ENCODE measurements around the gene NOC4L. TPM values are rescaled to one million over a fixed set of nuclear protein-coding genes. Genes with fewer than 3 reads are reported as not detected.

NOC4L gene
- total RNA-seq, 1 experiment from 2014 or later = 41.4 TPM

GRCh38 chr12:132146772-132147422 is 2.6 kb downstream of the NOC4L start:
- Mint-ChIP-seq H3K4me1 (peaks cover 10% of the 10 kb centered on the region), H3K27ac (no peak overlapping the region), H3K9me3 (no peaks in the 10 kb centered on the region), H3K27me3 (ENCODE audit: low read depth) (no peaks in the 10 kb centered on the region), H3K36me3 (peaks cover 7% of the 10 kb centered on the region), H3K4me3 (no peak overlapping the region)
- ChIA-PET CTCF (no interaction called here), POLR2A (no interaction called here)
- DNase-seq (ENCODE audit: low spot score) = no peak
- no peak for ATAC-seq
- TF ChIP-seq KAT7 (CRISPR knock-in tag; IDR thresholded peaks at IDR 0.05; ENCODE audit: borderline replicate concordance) = no peak
- TF ChIP-seq, protein P1, sequence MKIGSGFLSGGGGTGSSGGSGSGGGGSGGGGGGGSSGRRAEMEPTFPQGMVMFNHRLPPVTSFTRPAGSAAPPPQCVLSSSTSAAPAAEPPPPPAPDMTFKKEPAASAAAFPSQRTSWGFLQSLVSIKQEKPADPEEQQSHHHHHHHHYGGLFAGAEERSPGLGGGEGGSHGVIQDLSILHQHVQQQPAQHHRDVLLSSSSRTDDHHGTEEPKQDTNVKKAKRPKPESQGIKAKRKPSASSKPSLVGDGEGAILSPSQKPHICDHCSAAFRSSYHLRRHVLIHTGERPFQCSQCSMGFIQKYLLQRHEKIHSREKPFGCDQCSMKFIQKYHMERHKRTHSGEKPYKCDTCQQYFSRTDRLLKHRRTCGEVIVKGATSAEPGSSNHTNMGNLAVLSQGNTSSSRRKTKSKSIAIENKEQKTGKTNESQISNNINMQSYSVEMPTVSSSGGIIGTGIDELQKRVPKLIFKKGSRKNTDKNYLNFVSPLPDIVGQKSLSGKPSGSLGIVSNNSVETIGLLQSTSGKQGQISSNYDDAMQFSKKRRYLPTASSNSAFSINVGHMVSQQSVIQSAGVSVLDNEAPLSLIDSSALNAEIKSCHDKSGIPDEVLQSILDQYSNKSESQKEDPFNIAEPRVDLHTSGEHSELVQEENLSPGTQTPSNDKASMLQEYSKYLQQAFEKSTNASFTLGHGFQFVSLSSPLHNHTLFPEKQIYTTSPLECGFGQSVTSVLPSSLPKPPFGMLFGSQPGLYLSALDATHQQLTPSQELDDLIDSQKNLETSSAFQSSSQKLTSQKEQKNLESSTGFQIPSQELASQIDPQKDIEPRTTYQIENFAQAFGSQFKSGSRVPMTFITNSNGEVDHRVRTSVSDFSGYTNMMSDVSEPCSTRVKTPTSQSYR (CRISPR knock-in tag; IDR thresholded peaks at IDR 0.05) = no peak
- TF ChIP-seq TEAD4 (CRISPR knock-in tag; IDR thresholded peaks at IDR 0.05) = no peak
- TF ChIP-seq FOXK1 (CRISPR knock-in tag; IDR thresholded peaks at IDR 0.05) = no peak
- TF ChIP-seq NFE2L1 (CRISPR knock-in tag; IDR thresholded peaks at IDR 0.05) = no peak
- no peak for TF ChIP-seq HMGXB4 (CRISPR knock-in tag; IDR thresholded peaks at IDR 0.05)
- TF ChIP-seq, protein P2, sequence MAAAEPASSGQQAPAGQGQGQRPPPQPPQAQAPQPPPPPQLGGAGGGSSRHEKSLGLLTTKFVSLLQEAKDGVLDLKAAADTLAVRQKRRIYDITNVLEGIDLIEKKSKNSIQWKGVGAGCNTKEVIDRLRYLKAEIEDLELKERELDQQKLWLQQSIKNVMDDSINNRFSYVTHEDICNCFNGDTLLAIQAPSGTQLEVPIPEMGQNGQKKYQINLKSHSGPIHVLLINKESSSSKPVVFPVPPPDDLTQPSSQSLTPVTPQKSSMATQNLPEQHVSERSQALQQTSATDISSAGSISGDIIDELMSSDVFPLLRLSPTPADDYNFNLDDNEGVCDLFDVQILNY (CRISPR knock-in tag; IDR thresholded peaks at IDR 0.05) = no peak
- no peak for TF ChIP-seq MXD4 (CRISPR knock-in tag; IDR thresholded peaks at IDR 0.05; ENCODE audit: borderline replicate concordance)
- no peak for TF ChIP-seq ZBTB21 (CRISPR knock-in tag; IDR thresholded peaks at IDR 0.05; ENCODE audit: borderline replicate concordance)
- TF ChIP-seq NR3C1 (CRISPR knock-in tag; conservative IDR thresholded peaks at IDR 0.05; ENCODE audit: low read depth) = no peak
- no peak for TF ChIP-seq NR2C2 (CRISPR knock-in tag; IDR thresholded peaks at IDR 0.05)
- no peak for TF ChIP-seq ATF3 (CRISPR knock-in tag; conservative IDR thresholded peaks at IDR 0.05)
- TF ChIP-seq, protein P3, sequence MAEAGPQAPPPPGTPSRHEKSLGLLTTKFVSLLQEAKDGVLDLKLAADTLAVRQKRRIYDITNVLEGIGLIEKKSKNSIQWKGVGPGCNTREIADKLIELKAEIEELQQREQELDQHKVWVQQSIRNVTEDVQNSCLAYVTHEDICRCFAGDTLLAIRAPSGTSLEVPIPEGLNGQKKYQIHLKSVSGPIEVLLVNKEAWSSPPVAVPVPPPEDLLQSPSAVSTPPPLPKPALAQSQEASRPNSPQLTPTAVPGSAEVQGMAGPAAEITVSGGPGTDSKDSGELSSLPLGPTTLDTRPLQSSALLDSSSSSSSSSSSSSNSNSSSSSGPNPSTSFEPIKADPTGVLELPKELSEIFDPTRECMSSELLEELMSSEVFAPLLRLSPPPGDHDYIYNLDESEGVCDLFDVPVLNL (CRISPR knock-in tag; IDR thresholded peaks at IDR 0.05; ENCODE audit: borderline replicate concordance, low read depth) = no peak
- TF ChIP-seq SOX15 (CRISPR knock-in tag; IDR thresholded peaks at IDR 0.05) = no peak
- TF ChIP-seq ZNF671 (CRISPR knock-in tag; IDR thresholded peaks at IDR 0.05) = no peak
- no peak for TF ChIP-seq EMX1 (CRISPR knock-in tag; IDR thresholded peaks at IDR 0.05)
- no peak for TF ChIP-seq ZNF416 (CRISPR knock-in tag; IDR thresholded peaks at IDR 0.05)
- TF ChIP-seq MYBL2 (CRISPR knock-in tag; IDR thresholded peaks at IDR 0.05) = no peak
- no peak for TF ChIP-seq ZNF232 (CRISPR knock-in tag; IDR thresholded peaks at IDR 0.05)
